ENCODE results near the gene CMTM5.
"Not testable (repeated sequence)": the region's sequence is repeated elsewhere in the genome, so short reads cannot be mapped to it uniquely, and the experiment has no call there.

CMTM5 gene

DNA sequence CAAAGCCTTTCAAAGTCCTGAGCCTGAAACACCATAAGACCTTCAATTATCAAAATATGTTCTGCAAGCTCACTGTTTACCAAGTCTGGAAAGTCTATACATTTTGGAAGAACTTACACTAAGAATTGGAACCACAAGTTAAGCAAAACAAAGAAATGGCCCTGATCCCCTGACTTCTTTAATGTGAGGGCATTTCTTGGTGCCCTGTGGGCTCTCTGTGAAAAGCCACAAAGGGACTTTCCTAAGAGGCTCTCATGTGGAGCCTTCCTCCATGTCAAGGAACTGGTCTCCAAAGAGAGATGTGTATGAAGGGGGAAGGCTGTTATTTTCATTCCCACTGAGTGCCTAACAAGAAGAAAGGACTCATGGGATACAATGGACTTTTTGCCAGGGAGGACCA lies 44.7 kb downstream of the CMTM5 start:
- no peaks in the 10 kb centered on the region for H4K20me1 ChIP-seq (ENCODE audit: control insufficient read depth, insufficient read depth, low read depth, low read length)
- H3K4me2 ChIP-seq (ENCODE audit: low read length) = no peak overlapping the region
- no peaks in the 10 kb centered on the region for H3K9me2 ChIP-seq (replicated peaks; ENCODE audit: control insufficient read depth, low read length)
- no peaks in the 10 kb centered on the region for H3F3A ChIP-seq (ENCODE audit: control insufficient read depth, insufficient read depth)
- TF ChIP-seq, protein P1, sequence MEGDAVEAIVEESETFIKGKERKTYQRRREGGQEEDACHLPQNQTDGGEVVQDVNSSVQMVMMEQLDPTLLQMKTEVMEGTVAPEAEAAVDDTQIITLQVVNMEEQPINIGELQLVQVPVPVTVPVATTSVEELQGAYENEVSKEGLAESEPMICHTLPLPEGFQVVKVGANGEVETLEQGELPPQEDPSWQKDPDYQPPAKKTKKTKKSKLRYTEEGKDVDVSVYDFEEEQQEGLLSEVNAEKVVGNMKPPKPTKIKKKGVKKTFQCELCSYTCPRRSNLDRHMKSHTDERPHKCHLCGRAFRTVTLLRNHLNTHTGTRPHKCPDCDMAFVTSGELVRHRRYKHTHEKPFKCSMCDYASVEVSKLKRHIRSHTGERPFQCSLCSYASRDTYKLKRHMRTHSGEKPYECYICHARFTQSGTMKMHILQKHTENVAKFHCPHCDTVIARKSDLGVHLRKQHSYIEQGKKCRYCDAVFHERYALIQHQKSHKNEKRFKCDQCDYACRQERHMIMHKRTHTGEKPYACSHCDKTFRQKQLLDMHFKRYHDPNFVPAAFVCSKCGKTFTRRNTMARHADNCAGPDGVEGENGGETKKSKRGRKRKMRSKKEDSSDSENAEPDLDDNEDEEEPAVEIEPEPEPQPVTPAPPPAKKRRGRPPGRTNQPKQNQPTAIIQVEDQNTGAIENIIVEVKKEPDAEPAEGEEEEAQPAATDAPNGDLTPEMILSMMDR (IDR thresholded peaks at IDR 0.05; ENCODE audit: low read depth, low read length, poor library complexity, severe bottlenecking) = no peak
- no peak for TF ChIP-seq EZH2phosphoT487 (IDR thresholded peaks at IDR 0.05; ENCODE audit: borderline replicate concordance, low read length)
- H3K9me3 ChIP-seq (ENCODE audit: control insufficient read depth, insufficient read depth, low read length) = no peaks in the 10 kb centered on the region
- no peaks in the 10 kb centered on the region for H3K79me2 ChIP-seq (ENCODE audit: control insufficient read depth, low read length)
- no peak overlapping the region for H3K27ac ChIP-seq (ENCODE audit: low read depth, low read length)
- no peaks in the 10 kb centered on the region for H3K27me3 ChIP-seq (ENCODE audit: control insufficient read depth, low read length)
- no peak overlapping the region for H3K4me3 ChIP-seq (ENCODE audit: low read length)
- no peaks in the 10 kb centered on the region for H3K36me3 ChIP-seq (ENCODE audit: control insufficient read depth, low read length)
- no peaks in the 10 kb centered on the region for H3K4me1 ChIP-seq (ENCODE audit: control insufficient read depth, low read length)

DNA sequence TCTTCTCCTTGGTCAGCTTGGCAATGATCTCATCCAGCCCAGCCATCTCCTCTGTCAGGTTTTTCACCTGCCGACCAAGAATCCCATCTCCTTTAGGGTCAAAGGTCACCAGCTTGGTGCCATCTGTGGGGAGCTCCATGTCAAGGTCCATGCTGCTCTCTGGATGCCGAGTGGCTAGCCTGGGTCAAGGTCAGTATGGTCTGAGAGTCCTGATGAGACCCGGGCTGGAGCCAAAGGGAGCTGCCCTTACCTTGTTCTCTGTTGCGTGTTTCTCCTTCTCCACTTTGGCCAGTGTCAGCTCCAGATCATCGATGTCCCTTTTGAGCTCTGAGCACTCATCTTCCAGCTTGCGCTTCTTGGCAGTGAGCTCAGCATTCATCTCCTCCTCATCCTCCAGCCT lies 46.8 kb downstream of the CMTM5 start:
- Histone ChIP-seq H3K4me2 (ENCODE audit: low read length) (no peak overlapping the region), H3K9me3 (ENCODE audit: control insufficient read depth, insufficient read depth, low read length) (no peaks in the 10 kb centered on the region), H3K79me2 (ENCODE audit: control insufficient read depth, low read length) (no peaks in the 10 kb centered on the region), H3K9me2 (replicated peaks; ENCODE audit: control insufficient read depth, low read length) (no peaks in the 10 kb centered on the region), H4K20me1 (ENCODE audit: control insufficient read depth, insufficient read depth, low read depth, low read length) (no peaks in the 10 kb centered on the region), H3K27me3 (ENCODE audit: control insufficient read depth, low read length) (no peaks in the 10 kb centered on the region), H3K36me3 (ENCODE audit: control insufficient read depth, low read length) (no peaks in the 10 kb centered on the region), H3K4me3 (ENCODE audit: low read length) (no peak overlapping the region), H3F3A (ENCODE audit: control insufficient read depth, insufficient read depth) (no peaks in the 10 kb centered on the region), H3K27ac (ENCODE audit: low read depth, low read length) (no peak overlapping the region), H3K4me1 (ENCODE audit: control insufficient read depth, low read length) (no peaks in the 10 kb centered on the region)
- TF ChIP-seq, protein P1 (IDR thresholded peaks at IDR 0.05; ENCODE audit: low read depth, low read length, poor library complexity, severe bottlenecking) = no peak
- no peak for TF ChIP-seq EZH2phosphoT487 (IDR thresholded peaks at IDR 0.05; ENCODE audit: borderline replicate concordance, low read length)

DNA sequence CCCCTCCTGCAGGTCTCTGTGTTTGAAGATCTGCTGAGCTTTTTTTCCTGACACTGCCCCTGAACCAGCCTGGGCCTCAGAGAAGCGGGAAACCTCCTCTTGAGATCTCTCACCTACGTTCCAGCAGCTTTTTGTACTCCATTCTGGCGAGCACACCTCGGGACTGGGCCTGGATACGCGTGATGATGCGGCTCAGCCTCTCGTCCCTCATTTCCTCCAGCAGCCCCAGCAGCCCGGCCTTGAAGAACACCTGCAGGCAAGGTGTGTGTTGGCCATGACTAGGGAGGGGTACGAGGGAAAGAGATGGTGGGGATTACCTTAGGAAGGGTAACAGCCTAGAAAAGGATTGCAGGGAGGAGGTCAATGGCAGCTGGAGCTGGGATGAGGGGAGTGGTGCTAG lies 48.3 kb downstream of the CMTM5 start:
- Histone ChIP-seq H3F3A (ENCODE audit: control insufficient read depth, insufficient read depth) (no peaks in the 10 kb centered on the region), H3K27me3 (ENCODE audit: control insufficient read depth, low read length) (no peaks in the 10 kb centered on the region), H3K4me2 (ENCODE audit: low read length) (no peak overlapping the region), H3K36me3 (ENCODE audit: control insufficient read depth, low read length) (no peaks in the 10 kb centered on the region), H3K27ac (ENCODE audit: low read depth, low read length) (no peak overlapping the region), H3K4me3 (ENCODE audit: low read length) (no peak overlapping the region), H3K4me1 (ENCODE audit: control insufficient read depth, low read length) (no peaks in the 10 kb centered on the region), H3K79me2 (ENCODE audit: control insufficient read depth, low read length) (no peaks in the 10 kb centered on the region), H3K9me3 (ENCODE audit: control insufficient read depth, insufficient read depth, low read length) (no peaks in the 10 kb centered on the region), H4K20me1 (ENCODE audit: control insufficient read depth, insufficient read depth, low read depth, low read length) (no peaks in the 10 kb centered on the region), H3K9me2 (replicated peaks; ENCODE audit: control insufficient read depth, low read length) (no peaks in the 10 kb centered on the region)
- TF ChIP-seq, protein P1 (IDR thresholded peaks at IDR 0.05; ENCODE audit: low read depth, low read length, poor library complexity, severe bottlenecking) = no peak
- no peak for TF ChIP-seq EZH2phosphoT487 (IDR thresholded peaks at IDR 0.05; ENCODE audit: borderline replicate concordance, low read length)

DNA sequence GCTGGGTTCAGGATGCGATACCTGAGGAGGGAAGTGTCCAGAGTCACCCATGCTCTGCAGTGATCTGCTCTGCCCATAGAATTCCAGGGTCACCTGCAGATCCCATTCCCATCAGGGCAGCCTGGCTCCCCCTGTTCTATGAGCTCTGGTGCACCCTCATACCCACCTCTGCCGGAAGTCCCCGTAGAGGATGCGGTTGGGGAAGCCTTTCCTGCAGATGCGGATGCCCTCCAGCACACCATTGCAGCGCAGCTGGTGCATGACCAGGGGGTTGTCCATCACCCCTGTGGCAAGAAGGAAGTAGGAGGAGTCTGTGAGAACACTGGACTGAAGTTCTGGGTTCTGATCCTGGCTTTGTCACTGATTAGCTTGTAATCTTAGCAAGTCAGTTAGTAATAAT lies 49.0 kb downstream of the CMTM5 start:
- H4K20me1 ChIP-seq (ENCODE audit: control insufficient read depth, insufficient read depth, low read depth, low read length); H3K9me3 ChIP-seq (ENCODE audit: control insufficient read depth, insufficient read depth, low read length); H3K27ac ChIP-seq (ENCODE audit: low read depth, low read length); H3K9me2 ChIP-seq (replicated peaks; ENCODE audit: control insufficient read depth, low read length); H3K4me3 ChIP-seq (ENCODE audit: low read length); H3K27me3 ChIP-seq (ENCODE audit: control insufficient read depth, low read length); H3K79me2 ChIP-seq (ENCODE audit: control insufficient read depth, low read length); H3K4me1 ChIP-seq (ENCODE audit: control insufficient read depth, low read length); H3F3A ChIP-seq (ENCODE audit: control insufficient read depth, insufficient read depth); H3K36me3 ChIP-seq (ENCODE audit: control insufficient read depth, low read length); H3K4me2 ChIP-seq (ENCODE audit: low read length): not testable (repeated sequence)

Measured in DOHH2 (cell line).